Measurements from ENCODE around the gene TEX14. TPM values are rescaled to one million over a fixed set of nuclear protein-coding genes. Genes with fewer than 3 reads are reported as not detected.
A peak's percentile ranks its signal among the peaks of the same experiment; 100 is the strongest.

The TEX14 gene
- total and polyA plus RNA-seq, 3 experiments from 2014 or later = 0.11 to 0.20 TPM; not detected in 1

DNA sequence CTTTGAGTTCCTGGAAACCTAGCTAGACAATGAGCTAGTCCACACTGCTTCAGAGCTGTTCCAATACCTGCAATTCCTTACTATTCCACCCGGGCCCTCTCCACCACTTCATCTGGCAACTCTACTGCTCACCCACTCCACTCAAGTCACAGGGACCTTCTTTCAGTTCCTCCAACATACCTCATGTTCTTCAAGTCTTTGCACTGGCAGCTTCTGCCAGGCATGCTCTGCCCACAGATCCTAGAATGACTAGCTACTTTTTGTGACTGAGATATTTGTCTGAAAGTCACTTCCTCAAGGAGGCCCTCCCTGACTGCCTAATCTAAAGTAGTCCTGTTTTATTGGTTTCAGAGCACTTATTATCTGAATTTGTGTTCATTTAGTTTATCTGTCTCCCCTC, 86.4 kb downstream of the TEX14 start:
- Mint-ChIP-seq H3K36me3 (no peaks in the 10 kb centered on the region), H3K4me3 (no peak overlapping the region), H3K27me3 (no peaks in the 10 kb centered on the region), H3K4me1 (no peaks in the 10 kb centered on the region), H3K9me3 (no peaks in the 10 kb centered on the region), H3K27ac (no peak overlapping the region)
- ChIA-PET POLR2A (no interaction called here), CTCF (interaction anchor here (0.6 to 1.2 kb wide), 2 partner anchors 28 to 60 kb away, joined by 3 to 4 read pairs; no protein-coding TSS in a partner anchor)
- H3K27ac ChIP-seq (ENCODE audit: low read depth, low read length) = no peak overlapping the region
- H3K27me3 ChIP-seq (ENCODE audit: insufficient read depth, low read length, poor library complexity, severe bottlenecking) = no peaks in the 10 kb centered on the region
- H3K9me3 ChIP-seq (ENCODE audit: low read length) = no peaks in the 10 kb centered on the region
- no peak for DNase-seq
- no peaks in the 10 kb centered on the region for H3K36me3 ChIP-seq (ENCODE audit: insufficient read depth, low read length)
- H3K4me1 ChIP-seq (ENCODE audit: insufficient read depth, low read length) = no peaks in the 10 kb centered on the region
- H3K4me3 ChIP-seq (ENCODE audit: low read length) = no peak overlapping the region

DNA sequence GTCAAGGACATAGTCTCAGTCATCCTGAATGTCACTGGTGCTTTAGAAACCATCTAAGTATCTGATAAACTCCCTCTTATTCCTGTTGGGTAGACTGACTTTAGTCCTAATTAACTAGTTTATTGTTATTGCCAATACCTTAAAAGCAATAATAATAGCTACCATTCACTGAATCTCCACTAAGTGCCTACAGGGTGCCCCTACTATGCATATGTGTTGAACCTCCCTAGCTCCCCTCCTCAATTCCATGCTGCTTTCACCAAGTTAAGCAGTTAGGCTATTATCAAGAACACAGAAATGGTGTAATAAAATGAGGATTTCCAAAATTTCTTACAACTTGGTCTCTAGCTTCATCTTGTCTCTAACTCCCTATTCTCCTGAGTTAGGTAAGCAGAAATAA, 89.9 kb downstream of the TEX14 start:
- Histone ChIP-seq H3K4me1 (ENCODE audit: insufficient read depth, low read length) (no peaks in the 10 kb centered on the region), H3K27me3 (ENCODE audit: insufficient read depth, low read length, poor library complexity, severe bottlenecking) (no peaks in the 10 kb centered on the region), H3K4me3 (ENCODE audit: low read length) (no peak overlapping the region), H3K9me3 (ENCODE audit: low read length) (no peaks in the 10 kb centered on the region), H3K27ac (ENCODE audit: low read depth, low read length) (no peak overlapping the region), H3K36me3 (ENCODE audit: insufficient read depth, low read length) (no peaks in the 10 kb centered on the region)
- CTCF ChIA-PET = interaction anchor here (1.0 kb wide), 1 partner anchor 83 kb away, joined by 3 read pairs; no protein-coding TSS in a partner anchor
- POLR2A ChIA-PET = no interaction called here
- DNase-seq = no peak
- Mint-ChIP-seq H3K9me3 (no peaks in the 10 kb centered on the region), H3K4me1 (no peaks in the 10 kb centered on the region), H3K4me3 (no peak overlapping the region), H3K27me3 (peaks cover 0 to 3% of the 10 kb centered on the region in 2 donors), H3K36me3 (no peaks in the 10 kb centered on the region), H3K27ac (peak overlapping the region in 1 of 8 donors; percentile 4)

DNA sequence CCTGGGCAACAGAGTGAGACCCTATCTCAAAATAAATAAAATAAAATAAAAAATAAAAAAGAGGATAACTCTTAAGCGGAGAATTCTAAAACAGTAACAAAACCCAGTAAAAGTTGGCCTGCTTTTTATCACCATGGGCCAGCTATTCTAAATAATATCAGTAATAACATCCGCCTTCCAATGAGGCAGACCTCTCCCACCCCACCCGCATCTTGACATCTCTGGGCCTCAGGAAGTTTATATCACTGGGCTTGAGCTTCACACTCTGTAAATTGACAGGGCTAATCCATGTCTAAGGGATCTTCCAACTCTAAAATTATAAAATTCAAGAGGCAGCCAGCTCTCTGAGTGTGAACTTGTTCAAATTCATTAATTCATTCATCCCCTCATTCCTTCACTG, 94.5 kb downstream of the TEX14 start:
- Histone ChIP-seq H3K9me3 (ENCODE audit: low read length) (no peaks in the 10 kb centered on the region), H3K36me3 (ENCODE audit: insufficient read depth, low read length) (no peaks in the 10 kb centered on the region), H3K4me1 (ENCODE audit: insufficient read depth, low read length) (no peaks in the 10 kb centered on the region), H3K27me3 (ENCODE audit: insufficient read depth, low read length, poor library complexity, severe bottlenecking) (no peaks in the 10 kb centered on the region), H3K27ac (ENCODE audit: low read depth, low read length) (no peak overlapping the region), H3K4me3 (ENCODE audit: low read length) (no peak overlapping the region)
- Mint-ChIP-seq H3K27ac (peak overlapping the region in 1 of 8 donors; percentile 2), H3K27me3 (peaks cover 0 to 3% of the 10 kb centered on the region in 2 donors), H3K4me3 (peak overlapping the region in 1 of 7 donors; percentile 51), H3K36me3 (no peaks in the 10 kb centered on the region), H3K4me1 (no peaks in the 10 kb centered on the region), H3K9me3 (no peaks in the 10 kb centered on the region)
- ChIA-PET CTCF (no interaction called here), POLR2A (no interaction called here)
- DNase-seq = no peak

DNA sequence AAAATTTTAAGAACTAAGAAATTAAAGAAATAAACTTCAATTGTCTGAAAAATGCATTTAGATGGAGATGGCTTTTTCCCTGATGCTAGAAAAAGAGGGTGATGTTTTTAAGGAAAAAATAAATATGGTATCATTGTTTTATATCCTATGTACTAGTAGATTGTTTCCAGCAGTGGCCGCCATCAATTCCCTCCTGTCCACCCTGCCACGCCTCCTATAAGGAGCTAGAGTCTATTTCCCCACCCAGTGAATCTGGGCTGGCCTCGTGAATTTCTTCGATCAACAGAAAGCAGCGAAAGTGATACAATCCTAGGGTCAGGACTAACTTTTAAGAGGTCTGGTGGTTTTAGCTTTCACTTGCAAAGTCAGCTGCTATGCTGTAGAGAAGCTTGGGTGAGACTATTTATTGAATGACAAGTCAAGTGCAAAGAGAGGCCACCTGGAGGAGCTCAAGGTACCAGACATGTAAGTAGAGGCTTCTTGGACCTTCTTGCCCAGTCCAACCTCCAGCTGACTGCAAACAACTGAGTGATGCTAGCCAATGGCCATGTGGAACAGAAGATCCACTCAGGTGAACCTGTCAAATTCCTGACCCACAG, 96.6 kb downstream of the TEX14 start:
- H3K4me1 ChIP-seq (ENCODE audit: insufficient read depth, low read length) = no peaks in the 10 kb centered on the region
- ChIA-PET CTCF (interaction anchor here (1.9 kb wide), 1 partner anchor 17 kb away, joined by 7 read pairs; no protein-coding TSS in a partner anchor), POLR2A (interaction anchor here (0.5 kb wide), 1 partner anchor 71 kb away, joined by 4 read pairs; no protein-coding TSS in a partner anchor)
- Mint-ChIP-seq H3K36me3 (no peaks in the 10 kb centered on the region), H3K4me1 (no peaks in the 10 kb centered on the region), H3K9me3 (no peaks in the 10 kb centered on the region), H3K4me3 (no peak overlapping the region), H3K27ac (peak overlapping the region in 1 of 8 donors; percentile 67), H3K27me3 (peaks cover 0 to 3% of the 10 kb centered on the region in 2 donors)
- no peak overlapping the region for H3K27ac ChIP-seq (ENCODE audit: low read depth, low read length)
- no peaks in the 10 kb centered on the region for H3K27me3 ChIP-seq (ENCODE audit: insufficient read depth, low read length, poor library complexity, severe bottlenecking)
- DNase-seq = no peak
- H3K36me3 ChIP-seq (ENCODE audit: insufficient read depth, low read length) = no peaks in the 10 kb centered on the region
- H3K9me3 ChIP-seq (ENCODE audit: low read length) = no peaks in the 10 kb centered on the region
- H3K4me3 ChIP-seq (ENCODE audit: low read length) = no peak overlapping the region

DNA sequence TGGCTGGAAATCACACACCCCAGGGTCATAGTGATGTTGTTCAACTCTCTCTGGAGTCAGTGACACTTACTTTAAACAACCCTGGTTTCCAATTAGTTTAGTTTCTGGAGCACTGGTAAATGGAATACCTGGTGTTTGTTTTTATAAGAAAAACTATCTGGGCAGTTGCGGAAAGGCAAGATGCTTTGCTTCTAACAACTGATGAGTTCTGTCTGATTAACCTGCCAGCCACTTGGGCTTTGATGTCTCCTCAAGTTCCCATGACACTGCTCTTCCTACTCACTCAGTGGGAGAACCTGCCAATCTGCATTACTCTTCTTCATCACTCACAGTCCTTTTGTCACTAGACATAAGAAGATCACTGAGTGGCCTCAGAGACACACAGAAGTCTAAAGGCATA, 98.7 kb downstream of the TEX14 start:
- H3K27me3 Mint-ChIP-seq = no peaks in the 10 kb centered on the region
- H3K4me1 Mint-ChIP-seq = no peaks in the 10 kb centered on the region
- Histone ChIP-seq H3K9me3 (ENCODE audit: low read length) (no peaks in the 10 kb centered on the region), H3K4me1 (ENCODE audit: insufficient read depth, low read length) (no peaks in the 10 kb centered on the region), H3K36me3 (ENCODE audit: insufficient read depth, low read length) (no peaks in the 10 kb centered on the region), H3K4me3 (ENCODE audit: low read length) (no peak overlapping the region), H3K27me3 (ENCODE audit: insufficient read depth, low read length, poor library complexity, severe bottlenecking) (no peaks in the 10 kb centered on the region), H3K27ac (ENCODE audit: low read depth, low read length) (no peak overlapping the region)
- no peak overlapping the region for H3K4me3 Mint-ChIP-seq
- DNase-seq = no peak
- H3K27ac Mint-ChIP-seq = no peak overlapping the region
- ChIA-PET CTCF (no interaction called here), POLR2A (no interaction called here)
- H3K36me3 Mint-ChIP-seq = no peaks in the 10 kb centered on the region
- no peaks in the 10 kb centered on the region for H3K9me3 Mint-ChIP-seq

DNA sequence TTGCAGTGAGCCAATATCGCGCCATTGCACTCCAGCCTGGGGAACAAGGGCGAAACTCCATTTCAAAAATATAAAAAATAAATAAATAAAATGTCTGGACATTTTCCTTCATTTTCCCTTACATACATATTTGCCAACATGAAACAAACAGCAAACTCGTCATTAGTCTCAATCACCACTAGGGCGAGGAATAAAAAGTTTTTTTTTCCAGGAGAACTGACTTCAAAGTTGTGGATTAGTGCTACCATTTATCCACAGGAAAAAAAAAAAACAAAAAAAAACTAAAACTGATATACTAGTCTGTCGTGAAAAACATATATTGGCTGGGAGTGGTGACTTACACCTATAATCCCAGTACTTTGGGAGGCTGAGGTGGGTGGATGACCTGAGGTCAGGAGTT, 100.4 kb downstream of the TEX14 start:
- ChIA-PET POLR2A (no interaction called here), CTCF (no interaction called here)
- Histone ChIP-seq H3K36me3 (ENCODE audit: insufficient read depth, low read length) (no peaks in the 10 kb centered on the region), H3K9me3 (ENCODE audit: low read length) (no peaks in the 10 kb centered on the region), H3K27ac (ENCODE audit: low read depth, low read length) (no peak overlapping the region), H3K4me1 (ENCODE audit: insufficient read depth, low read length) (no peaks in the 10 kb centered on the region), H3K27me3 (ENCODE audit: insufficient read depth, low read length, poor library complexity, severe bottlenecking) (no peaks in the 10 kb centered on the region), H3K4me3 (ENCODE audit: low read length) (no peak overlapping the region)
- peaks cover 0 to 5% (median 4%) of the 10 kb centered on the region in 3 donors for H3K4me1 Mint-ChIP-seq
- no peak overlapping the region for H3K4me3 Mint-ChIP-seq
- no peaks in the 10 kb centered on the region for H3K9me3 Mint-ChIP-seq
- DNase-seq = no peak
- H3K36me3 Mint-ChIP-seq = no peaks in the 10 kb centered on the region
- peaks cover 0 to 3% of the 10 kb centered on the region in 2 donors for H3K27me3 Mint-ChIP-seq
- H3K27ac Mint-ChIP-seq = peak overlapping the region in 1 of 8 donors; percentile 50

DNA sequence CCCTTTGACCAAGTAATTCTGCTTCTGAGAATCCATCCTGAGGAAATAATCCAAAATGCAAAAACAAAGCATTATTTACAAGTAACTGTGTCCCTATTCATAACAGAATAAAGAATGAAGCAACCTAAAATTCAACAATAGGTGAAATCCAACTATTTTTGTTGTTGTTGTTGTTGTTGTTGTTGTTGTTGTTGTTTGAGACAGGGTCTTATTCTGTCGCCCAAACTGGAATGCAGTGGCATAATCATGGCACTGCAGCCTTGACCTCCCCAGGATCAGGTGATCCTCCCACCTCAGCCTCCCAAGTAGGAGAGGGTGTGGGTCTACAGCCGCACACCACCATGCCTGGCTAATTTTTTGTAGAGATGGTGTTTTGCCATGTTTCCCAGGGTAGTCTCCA, 101.5 kb downstream of the TEX14 start:
- no peak overlapping the region for H3K27ac ChIP-seq (ENCODE audit: low read depth, low read length)
- no peak overlapping the region for H3K4me3 ChIP-seq (ENCODE audit: low read length)
- Mint-ChIP-seq H3K4me3 (no peak overlapping the region), H3K27me3 (peaks cover 0 to 6% of the 10 kb centered on the region in 2 donors), H3K9me3 (no peaks in the 10 kb centered on the region), H3K4me1 (peaks cover 0 to 5% (median 4%) of the 10 kb centered on the region in 3 donors), H3K36me3 (no peaks in the 10 kb centered on the region), H3K27ac (peak overlapping the region in 1 of 8 donors; percentile 21)
- H3K27me3 ChIP-seq (ENCODE audit: insufficient read depth, low read length, poor library complexity, severe bottlenecking) = no peaks in the 10 kb centered on the region
- H3K4me1 ChIP-seq (ENCODE audit: insufficient read depth, low read length) = no peaks in the 10 kb centered on the region
- CTCF ChIA-PET = no interaction called here
- H3K9me3 ChIP-seq (ENCODE audit: low read length) = no peaks in the 10 kb centered on the region
- no peaks in the 10 kb centered on the region for H3K36me3 ChIP-seq (ENCODE audit: insufficient read depth, low read length)
- no peak for DNase-seq
- POLR2A ChIA-PET = no interaction called here

DNA sequence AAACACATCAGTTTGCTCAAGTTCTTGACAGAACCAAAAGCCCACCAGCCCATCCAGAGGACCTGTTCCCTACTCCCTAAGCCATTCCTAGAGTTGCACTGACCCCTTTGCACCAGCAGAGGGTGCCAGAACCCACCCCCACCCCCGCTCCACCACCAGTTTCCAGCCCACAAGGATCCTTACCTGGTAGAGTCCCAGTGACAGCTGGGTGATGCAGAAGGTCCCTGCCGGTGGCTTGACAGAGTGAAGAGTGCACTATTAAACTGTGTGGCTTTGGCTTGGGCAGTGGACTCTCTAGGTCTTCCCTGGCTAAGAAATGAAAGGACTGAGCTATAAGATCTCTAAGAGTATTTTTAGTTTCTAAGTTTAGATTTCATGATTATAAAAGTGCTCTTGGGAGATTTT, 104.1 kb downstream of the TEX14 start:
- no peaks in the 10 kb centered on the region for H3K36me3 ChIP-seq (ENCODE audit: insufficient read depth, low read length)
- H3K36me3 Mint-ChIP-seq = peaks cover 0 to 2% (median 0%) of the 10 kb centered on the region in 3 donors
- no peaks in the 10 kb centered on the region for H3K4me1 ChIP-seq (ENCODE audit: insufficient read depth, low read length)
- ChIA-PET CTCF (interaction anchor here (0.6 to 2.2 kb wide), 9 partner anchors 9 to 1998 kb away, joined by 3 to 12 read pairs (median 6); no protein-coding TSS in a partner anchor), POLR2A (interaction anchor here (0.8 kb wide), 1 partner anchor 68 kb away, joined by 3 read pairs; no protein-coding TSS in a partner anchor)
- no peak overlapping the region for H3K4me3 ChIP-seq (ENCODE audit: low read length)
- peak; percentile 32 to 70 (median 36) for DNase-seq
- H3K27me3 Mint-ChIP-seq = peaks cover 0 to 11% of the 10 kb centered on the region in 2 donors
- H3K4me3 Mint-ChIP-seq = peak overlapping the region in 1 of 7 donors; percentile 41
- peak overlapping the region in 2 of 8 donors; percentile 23 to 24 for H3K27ac Mint-ChIP-seq
- no peaks in the 10 kb centered on the region for H3K9me3 Mint-ChIP-seq
- H3K27me3 ChIP-seq (ENCODE audit: insufficient read depth, low read length, poor library complexity, severe bottlenecking) = no peaks in the 10 kb centered on the region
- H3K27ac ChIP-seq (ENCODE audit: low read depth, low read length) = no peak overlapping the region
- H3K9me3 ChIP-seq (ENCODE audit: low read length) = no peaks in the 10 kb centered on the region
- peaks cover 0 to 5% (median 4%) of the 10 kb centered on the region in 3 donors for H3K4me1 Mint-ChIP-seq

All from CD8-positive, alpha-beta memory T cell (primary cell).